GM12891 (cell line): ENCODE measurements around the gene MIER3.

Source experiments
- DNase-seq: peaks from one replicate; pipeline ENCODE4 v3.0.0; 2011; ENCODE audit warnings: low spot score; ENCODE audit not compliant: insufficient read length
- FAIRE-seq: peaks from 2 replicates; lab custom pipeline; 2011; peaks lifted over from hg19 to GRCh38; lab: Jason Lieb, UNC
- PAX5 ChIP-seq: IDR thresholded peaks from 2 replicates; pipeline ENCODE4 v1.6.1; 2011; ENCODE audit warnings: low read length, moderate library complexity, mild to moderate bottlenecking; ENCODE audit not compliant: insufficient read depth, severe bottlenecking
- POLR2A ChIP-seq: IDR thresholded peaks from 2 replicates; pipeline ENCODE4 v1.6.1; 2011; ENCODE audit warnings: low read depth, low read length, control low read depth
- POLR2AphosphoS5 ChIP-seq: IDR thresholded peaks from 2 replicates; pipeline ENCODE4 v1.6.1; 2011; ENCODE audit warnings: low read depth, low read length, control low read depth
- POU2F2 ChIP-seq: IDR thresholded peaks from 2 replicates; pipeline ENCODE4 v1.6.1; 2011; ENCODE audit warnings: low read depth, mild to moderate bottlenecking, control low read depth, low read length, moderate library complexity
- SPI1 ChIP-seq: IDR thresholded peaks from 2 replicates; pipeline ENCODE4 v1.6.1; 2011; ENCODE audit warnings: low read depth, low read length, control low read depth
- TAF1 ChIP-seq: IDR thresholded peaks from 2 replicates; pipeline ENCODE4 v1.6.1; 2011; ENCODE audit warnings: low read depth, low read length, control low read depth

The MIER3 gene

GRCh38 chr5:56934325-56934724 lies 17.6 kb downstream of the MIER3 start:
- no peak for DNase-seq
- TF ChIP-seq POLR2AphosphoS5 (no peak), POU2F2 (no peak), SPI1 (no peak), PAX5 (no peak), TAF1 (no peak), POLR2A (no peak)
- FAIRE-seq, result no peak

GRCh38 chr5:56922922-56923321 lies 29.0 kb downstream of the MIER3 start:
- no peak for TF ChIP-seq SPI1
- no peak for TF ChIP-seq POU2F2
- TF ChIP-seq POLR2AphosphoS5, result no peak
- no peak for TF ChIP-seq PAX5
- no peak for TF ChIP-seq TAF1
- TF ChIP-seq POLR2A, result no peak
- FAIRE-seq (no peak), DNase-seq (no peak)

- DNase-seq (no peak), FAIRE-seq (no peak)
- TF ChIP-seq PAX5 (no peak), POLR2AphosphoS5 (no peak), TAF1 (no peak), POLR2A (no peak), POU2F2 (no peak)
These were observed 31.8 kb downstream of the MIER3 start for GRCh38 chr5:56919942-56920662.

DNA sequence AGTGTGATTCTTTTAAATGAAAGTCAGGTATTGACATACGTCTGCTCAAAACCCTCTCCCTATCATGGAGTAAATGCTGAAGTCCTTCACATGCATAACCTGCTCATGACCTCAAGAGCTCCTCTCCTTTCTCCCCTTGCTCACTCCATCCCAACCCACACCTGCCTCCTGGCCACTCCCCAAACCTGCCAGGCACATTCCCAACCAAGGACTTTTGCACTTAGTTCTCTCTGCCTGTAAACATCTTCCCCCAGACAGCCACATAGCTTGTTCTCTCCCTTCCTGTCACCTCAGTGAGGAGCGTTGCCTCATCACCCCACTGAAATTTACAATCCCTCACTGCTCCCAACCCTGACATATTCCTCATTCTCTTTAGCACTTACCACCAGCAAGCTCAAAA lies 33.9 kb downstream of the MIER3 start:
- TF ChIP-seq POU2F2 (no peak), TAF1 (no peak), POLR2AphosphoS5 (no peak), POLR2A (no peak)

DNA sequence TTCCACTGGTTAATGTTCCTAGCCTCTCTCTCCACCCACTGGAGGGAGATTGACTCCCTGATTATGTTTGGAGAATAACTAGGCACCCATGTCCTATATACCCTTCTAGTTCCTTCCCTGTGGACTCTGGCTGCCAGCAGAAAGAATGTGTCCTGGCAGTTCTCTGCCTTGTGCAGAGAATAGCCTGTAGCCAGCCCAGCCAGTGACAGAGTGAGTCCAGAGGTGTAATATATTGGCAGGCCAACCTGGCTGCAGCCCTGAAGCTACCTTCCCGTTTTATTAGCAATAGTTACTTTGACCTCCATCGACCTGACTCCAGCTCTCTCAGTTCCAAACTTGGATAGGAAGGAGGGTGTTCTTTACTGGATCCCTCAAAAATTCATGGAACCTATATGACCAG lies 34.4 kb downstream of the MIER3 start:
- DNase-seq, result no peak
- TF ChIP-seq TAF1, result no peak
- TF ChIP-seq POU2F2, result no peak
- no peak for TF ChIP-seq POLR2A
- TF ChIP-seq SPI1, result no peak
- no peak for TF ChIP-seq POLR2AphosphoS5
- TF ChIP-seq PAX5, result no peak
- FAIRE-seq, result no peak

More for the DNA sequence above, 33.9 kb downstream of the MIER3 start:
- FAIRE-seq (no peak), DNase-seq (no peak)

DNA sequence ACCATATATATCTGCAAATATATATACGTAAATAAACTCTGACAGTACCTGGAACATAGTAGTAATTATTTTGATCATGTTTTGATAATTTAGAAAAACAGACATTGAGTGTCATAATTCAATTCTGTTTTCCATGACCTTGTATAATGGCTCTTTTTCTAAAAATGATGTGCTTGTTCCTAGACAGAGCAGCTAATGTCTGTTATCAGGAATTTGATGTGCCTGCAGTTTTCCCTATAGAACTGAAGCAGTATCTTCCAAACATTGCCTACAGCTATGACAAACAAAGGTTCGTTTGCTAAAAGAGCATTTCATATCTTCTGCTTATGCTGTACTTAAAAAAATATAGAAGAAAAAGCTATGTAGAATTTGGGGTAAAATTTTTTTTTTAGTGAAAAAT lies 37.2 kb downstream of the MIER3 start:
- no peak for FAIRE-seq
- DNase-seq, result no peak
- TF ChIP-seq TAF1, result no peak
- no peak for TF ChIP-seq PAX5
- no peak for TF ChIP-seq SPI1
- no peak for TF ChIP-seq POLR2AphosphoS5
- TF ChIP-seq POLR2A, result no peak

DNA sequence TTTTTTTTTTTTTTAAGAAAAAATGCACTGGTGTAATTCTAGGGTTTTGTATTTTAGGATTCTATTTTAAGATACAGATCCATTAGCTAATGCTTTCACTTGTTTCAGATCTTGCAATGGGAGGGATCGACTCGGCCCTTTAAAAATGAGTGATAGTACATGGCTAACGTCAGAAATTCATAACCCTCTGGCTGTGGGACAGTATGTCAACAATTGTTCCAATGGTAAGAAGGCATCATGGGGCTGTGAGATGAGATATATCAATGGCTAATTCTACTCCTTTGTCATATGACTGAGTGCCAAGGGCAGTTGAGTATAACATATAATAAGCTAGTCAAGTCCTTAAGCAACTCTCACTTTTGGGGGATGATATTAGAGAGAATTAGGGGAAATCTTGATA lies 38.2 kb downstream of the MIER3 start:
- DNase-seq, result no peak
- TF ChIP-seq POLR2A, result no peak
- TF ChIP-seq SPI1, result no peak
- no peak for TF ChIP-seq TAF1
- TF ChIP-seq POU2F2, result no peak
- no peak for TF ChIP-seq POLR2AphosphoS5
- FAIRE-seq, result no peak

- FAIRE-seq, result peak; percentile 56
- TF ChIP-seq POU2F2 (no peak), SPI1 (no peak), POLR2AphosphoS5 (no peak), POLR2A (no peak; the same call in 1 of the 2 replicates), PAX5 (no peak), TAF1 (no peak)
- no peak for DNase-seq
These were observed 41.5 kb downstream of the MIER3 start for GRCh38 chr5:56910210-56910965.

DNA sequence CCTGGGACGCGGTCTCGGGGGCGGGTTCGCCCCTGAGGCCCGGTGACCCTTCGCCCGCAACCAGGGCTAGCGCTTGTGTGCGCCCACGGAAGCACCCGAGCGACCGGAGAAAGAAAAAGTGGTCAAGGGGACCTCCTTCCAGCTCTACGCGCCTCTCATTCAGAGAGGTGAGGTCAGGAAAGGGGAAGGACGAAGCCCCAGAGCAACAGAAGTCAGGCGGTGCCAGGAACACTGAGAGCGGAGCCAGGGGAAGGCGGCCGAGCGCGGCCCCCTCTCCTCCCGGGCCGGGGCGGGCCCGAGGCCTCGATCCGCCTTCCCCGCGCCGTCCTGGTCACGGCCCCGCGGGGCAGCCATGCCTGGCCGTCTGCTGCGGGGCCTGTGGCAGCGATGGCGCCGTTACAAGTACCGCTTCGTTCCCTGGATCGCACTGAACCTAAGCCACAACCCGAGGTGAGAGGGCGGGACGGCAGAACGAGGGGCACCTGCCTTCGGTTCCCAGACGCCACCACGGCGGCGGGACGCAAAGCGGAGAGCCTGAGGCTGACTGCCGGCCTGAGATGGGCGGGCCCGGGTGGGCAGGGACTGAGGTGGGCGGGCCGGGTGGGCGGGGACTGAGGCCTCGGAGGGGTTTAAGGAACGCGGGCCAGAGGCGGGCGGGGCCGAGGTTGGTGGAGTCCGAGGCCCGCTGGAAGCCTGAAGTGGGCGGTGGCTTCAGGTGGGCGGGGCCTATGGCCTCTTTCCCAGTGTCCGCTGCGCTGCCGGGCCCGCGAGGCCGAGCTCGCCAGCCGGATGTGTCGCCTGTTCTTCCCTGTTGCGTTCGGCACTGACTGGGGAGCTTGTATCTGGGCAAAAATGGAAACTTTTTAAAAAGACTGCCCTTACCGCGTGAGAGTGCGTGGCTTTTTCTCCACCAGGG lies 42.4 kb downstream of the MIER3 start, which contains the start of gene SETD9:
TSS of gene SETD9 (plus strand) at position 303 of the 916 bp plus-strand sequence. CDS start at position 353, 50 bp downstream.
- DNase-seq, result peak; percentile 87
- peak; percentile 93 for FAIRE-seq
- TF ChIP-seq POLR2A (peak; percentile 88; the same call in 1 of the 2 replicates), POU2F2 (no peak), TAF1 (peak; percentile 76), POLR2AphosphoS5 (peak; percentile 94), PAX5 (no peak), SPI1 (no peak)
